Suprapubic skin (tissue), 4 donors: ENCODE data around the gene VIPR1.

Experiments used
- EP300 ChIP-seq: sonication (generic); formaldehyde crosslinking; IDR thresholded peaks from one replicate; pipeline ENCODE4 v1.6.1; 2017; ENCODE audit warnings: antibody characterized with exemption
- POLR2A ChIP-seq, 2 donors: fragments of 450-650 bp; IDR thresholded peaks; one replicate each; pipeline ENCODE4 v1.6.1; 2017; ENCODE audit warnings: antibody characterized with exemption in 2 of 2, mild to moderate bottlenecking in 2 of 2, moderate library complexity in 2 of 2
- POLR2AphosphoS5 ChIP-seq, 3 donors: sonication (generic); formaldehyde crosslinking; IDR thresholded peaks; one replicate each; pipeline ENCODE4 v1.6.1; 2017; ENCODE audit warnings: antibody characterized with exemption in 3 of 3
- TF ChIP-seq, protein P1 (sequence below), 2 donors: fragments of 200-600 bp in 1 of 2; fragments of 450-650 bp in 1 of 2; sonication (generic) in 1 of 2; IDR thresholded peaks; one replicate each; pipeline ENCODE4 v1.5.1; 2016 to 2019; ENCODE audit warnings: antibody characterized with exemption in 2 of 2, mild to moderate bottlenecking in 1 of 2, moderate library complexity in 1 of 2

DNA sequence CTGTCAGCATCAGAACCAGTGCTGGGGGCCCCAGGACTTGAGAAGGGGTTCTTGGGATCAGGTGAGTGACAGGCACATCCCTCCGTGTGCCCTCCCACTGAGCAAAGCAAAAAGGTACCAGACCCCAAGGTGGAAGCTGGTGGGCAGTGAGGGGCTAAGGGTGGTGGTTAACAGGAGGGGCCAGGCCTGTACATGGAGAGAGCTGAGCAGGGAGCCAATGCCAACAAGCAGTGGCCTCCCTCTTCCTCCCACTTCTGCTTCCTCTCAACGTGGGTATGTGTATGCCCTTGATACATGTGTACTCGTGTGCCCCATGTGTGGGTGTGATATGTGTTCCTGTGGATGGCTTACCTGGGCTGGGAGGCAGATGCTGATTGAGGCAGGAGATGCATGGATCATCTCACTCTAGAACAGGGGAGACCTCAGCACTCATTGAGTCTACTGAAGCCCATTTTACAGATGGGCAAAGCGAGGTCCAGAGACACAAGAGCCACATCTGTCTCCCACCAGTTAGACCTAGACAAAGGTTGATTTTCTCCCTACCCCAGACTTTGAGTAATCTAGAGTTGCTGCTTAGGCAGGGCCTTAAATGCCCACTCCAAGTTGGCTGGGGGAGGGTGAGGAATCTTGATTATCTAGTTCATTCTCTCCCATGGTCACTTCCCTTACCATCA is 945 bp downstream of the VIPR1 start:
- TF ChIP-seq EP300 = no peak
- TF ChIP-seq, protein P1, sequence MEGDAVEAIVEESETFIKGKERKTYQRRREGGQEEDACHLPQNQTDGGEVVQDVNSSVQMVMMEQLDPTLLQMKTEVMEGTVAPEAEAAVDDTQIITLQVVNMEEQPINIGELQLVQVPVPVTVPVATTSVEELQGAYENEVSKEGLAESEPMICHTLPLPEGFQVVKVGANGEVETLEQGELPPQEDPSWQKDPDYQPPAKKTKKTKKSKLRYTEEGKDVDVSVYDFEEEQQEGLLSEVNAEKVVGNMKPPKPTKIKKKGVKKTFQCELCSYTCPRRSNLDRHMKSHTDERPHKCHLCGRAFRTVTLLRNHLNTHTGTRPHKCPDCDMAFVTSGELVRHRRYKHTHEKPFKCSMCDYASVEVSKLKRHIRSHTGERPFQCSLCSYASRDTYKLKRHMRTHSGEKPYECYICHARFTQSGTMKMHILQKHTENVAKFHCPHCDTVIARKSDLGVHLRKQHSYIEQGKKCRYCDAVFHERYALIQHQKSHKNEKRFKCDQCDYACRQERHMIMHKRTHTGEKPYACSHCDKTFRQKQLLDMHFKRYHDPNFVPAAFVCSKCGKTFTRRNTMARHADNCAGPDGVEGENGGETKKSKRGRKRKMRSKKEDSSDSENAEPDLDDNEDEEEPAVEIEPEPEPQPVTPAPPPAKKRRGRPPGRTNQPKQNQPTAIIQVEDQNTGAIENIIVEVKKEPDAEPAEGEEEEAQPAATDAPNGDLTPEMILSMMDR (IDR thresholded peaks at IDR 0.05) = no peak
- no peak for TF ChIP-seq POLR2AphosphoS5 (IDR thresholded peaks at IDR 0.05)
- TF ChIP-seq POLR2A (IDR thresholded peaks at IDR 0.05) = no peak
